Activated T-cell treated with anti-CD3 and anti-CD28 coated beads, Interleukin-2, amount 50 U/mL, for 24 hours (primary cell): ENCODE data around the gene ADGRB3.
"Not testable (repeated sequence)": the region's sequence is repeated elsewhere in the genome, so short reads cannot be mapped to it uniquely, and the experiment has no call there.

Experiments used
- DNase-seq: peaks from one replicate; pipeline ENCODE4 v3.0.0-alpha.2; 2020
- H3K27ac Mint-ChIP-seq: 2 replicates; pipeline ENCODE4 v1.8.0; 2020; ENCODE audit warnings: mild to moderate bottlenecking, mixed read lengths
- H3K27me3 Mint-ChIP-seq: 2 replicates; pipeline ENCODE4 v1.8.0; 2020; ENCODE audit warnings: mixed read lengths
- H3K36me3 Mint-ChIP-seq: 2 replicates; pipeline ENCODE4 v1.8.0; 2020; ENCODE audit warnings: low read depth, mixed read lengths
- H3K4me1 Mint-ChIP-seq: 2 replicates; pipeline ENCODE4 v1.8.0; 2020; ENCODE audit warnings: low read depth, mixed read lengths
- H3K4me3 Mint-ChIP-seq: 2 replicates; pipeline ENCODE4 v1.8.0; 2020; ENCODE audit warnings: mild to moderate bottlenecking, moderate library complexity, mixed read lengths
- H3K9me3 Mint-ChIP-seq: 2 replicates; pipeline ENCODE4 v1.8.0; 2020; ENCODE audit warnings: mixed read lengths

ADGRB3 gene

GRCh38 chr6:68756454-68757375 lies 121.6 kb downstream of the ADGRB3 start:
- Mint-ChIP-seq H3K27me3 (no peaks in the 10 kb centered on the region), H3K36me3 (no peaks in the 10 kb centered on the region), H3K9me3 (no peaks in the 10 kb centered on the region), H3K4me1 (no peaks in the 10 kb centered on the region), H3K4me3 (no peak overlapping the region), H3K27ac (no peak overlapping the region)
- no peak for DNase-seq

GRCh38 chr6:68757821-68758220 lies 122.7 kb downstream of the ADGRB3 start:
- Mint-ChIP-seq H3K4me3 (no peak overlapping the region), H3K27me3 (no peaks in the 10 kb centered on the region), H3K27ac (no peak overlapping the region), H3K9me3 (no peaks in the 10 kb centered on the region), H3K36me3 (no peaks in the 10 kb centered on the region), H3K4me1 (no peaks in the 10 kb centered on the region)
- no peak for DNase-seq

- Mint-ChIP-seq H3K4me1 (no peaks in the 10 kb centered on the region), H3K4me3 (no peak overlapping the region), H3K9me3 (no peaks in the 10 kb centered on the region), H3K27me3 (no peaks in the 10 kb centered on the region), H3K27ac (no peak overlapping the region), H3K36me3 (no peaks in the 10 kb centered on the region)
- DNase-seq: no peak
Measured at GRCh38 chr6:68758559-68758958, 123.5 kb downstream of the ADGRB3 start.

- H3K9me3 Mint-ChIP-seq: no peaks in the 10 kb centered on the region
- H3K27ac Mint-ChIP-seq: no peak overlapping the region
- H3K4me3 Mint-ChIP-seq: no peak overlapping the region
- no peaks in the 10 kb centered on the region for H3K36me3 Mint-ChIP-seq
- no peaks in the 10 kb centered on the region for H3K27me3 Mint-ChIP-seq
- no peak for DNase-seq
- H3K4me1 Mint-ChIP-seq: no peaks in the 10 kb centered on the region
Measured at GRCh38 chr6:68760485-68760884, 125.4 kb downstream of the ADGRB3 start.

- Mint-ChIP-seq H3K4me1 (no peaks in the 10 kb centered on the region), H3K36me3 (no peaks in the 10 kb centered on the region), H3K27me3 (no peaks in the 10 kb centered on the region), H3K4me3 (no peak overlapping the region), H3K27ac (no peak overlapping the region), H3K9me3 (no peaks in the 10 kb centered on the region)
- no peak for DNase-seq
Measured at GRCh38 chr6:68760941-68761676, 126.0 kb downstream of the ADGRB3 start.

GRCh38 chr6:68761985-68762384 lies 126.9 kb downstream of the ADGRB3 start:
- Mint-ChIP-seq H3K36me3 (no peaks in the 10 kb centered on the region), H3K4me1 (no peaks in the 10 kb centered on the region), H3K4me3 (no peak overlapping the region), H3K27me3 (no peaks in the 10 kb centered on the region), H3K27ac (no peak overlapping the region), H3K9me3 (no peaks in the 10 kb centered on the region)
- no peak for DNase-seq

- Mint-ChIP-seq H3K27ac (no peak overlapping the region), H3K4me1 (no peaks in the 10 kb centered on the region), H3K36me3 (no peaks in the 10 kb centered on the region), H3K9me3 (no peaks in the 10 kb centered on the region), H3K4me3 (no peak overlapping the region), H3K27me3 (no peaks in the 10 kb centered on the region)
- DNase-seq: no peak
Measured at GRCh38 chr6:68771426-68771825, 136.3 kb downstream of the ADGRB3 start.

- DNase-seq: no peak
- Mint-ChIP-seq H3K27ac (no peak overlapping the region), H3K4me3 (no peak overlapping the region), H3K9me3 (no peaks in the 10 kb centered on the region), H3K36me3 (no peaks in the 10 kb centered on the region), H3K27me3 (no peaks in the 10 kb centered on the region), H3K4me1 (no peaks in the 10 kb centered on the region)
Measured at GRCh38 chr6:68774843-68775242, 139.8 kb downstream of the ADGRB3 start.

GRCh38 chr6:68776354-68776753 lies 141.3 kb downstream of the ADGRB3 start:
- H3K27me3 Mint-ChIP-seq: no peaks in the 10 kb centered on the region
- no peak for DNase-seq
- H3K4me1 Mint-ChIP-seq: no peaks in the 10 kb centered on the region
- H3K27ac Mint-ChIP-seq: no peak overlapping the region
- H3K4me3 Mint-ChIP-seq: no peak overlapping the region
- no peaks in the 10 kb centered on the region for H3K9me3 Mint-ChIP-seq
- H3K36me3 Mint-ChIP-seq: no peaks in the 10 kb centered on the region

GRCh38 chr6:68777956-68778355 lies 142.9 kb downstream of the ADGRB3 start:
- no peak overlapping the region for H3K4me3 Mint-ChIP-seq
- no peak for DNase-seq
- H3K27ac Mint-ChIP-seq: no peak overlapping the region
- no peaks in the 10 kb centered on the region for H3K27me3 Mint-ChIP-seq
- H3K36me3 Mint-ChIP-seq: no peaks in the 10 kb centered on the region
- no peaks in the 10 kb centered on the region for H3K9me3 Mint-ChIP-seq
- H3K4me1 Mint-ChIP-seq: no peaks in the 10 kb centered on the region

- H3K27ac Mint-ChIP-seq: no peak overlapping the region
- DNase-seq: no peak
Measured at GRCh38 chr6:68778356-68779020, 143.4 kb downstream of the ADGRB3 start.

GRCh38 chr6:68779366-68779765 lies 144.3 kb downstream of the ADGRB3 start:
- no peak for DNase-seq
- Mint-ChIP-seq H3K27me3 (no peaks in the 10 kb centered on the region), H3K4me1 (no peaks in the 10 kb centered on the region), H3K27ac (no peak overlapping the region), H3K9me3 (no peaks in the 10 kb centered on the region), H3K36me3 (no peaks in the 10 kb centered on the region), H3K4me3 (no peak overlapping the region)

More at GRCh38 chr6:68778356-68779020, 143.4 kb downstream of the ADGRB3 start:
- H3K9me3 Mint-ChIP-seq: no peaks in the 10 kb centered on the region
- H3K36me3 Mint-ChIP-seq: no peaks in the 10 kb centered on the region
- H3K27me3 Mint-ChIP-seq: no peaks in the 10 kb centered on the region
- no peaks in the 10 kb centered on the region for H3K4me1 Mint-ChIP-seq
- H3K4me3 Mint-ChIP-seq: no peak overlapping the region

GRCh38 chr6:68790128-68790527 lies 155.0 kb downstream of the ADGRB3 start:
- not testable (repeated sequence) for H3K4me1 Mint-ChIP-seq, H3K27ac Mint-ChIP-seq, DNase-seq, H3K27me3 Mint-ChIP-seq, H3K9me3 Mint-ChIP-seq, H3K36me3 Mint-ChIP-seq, H3K4me3 Mint-ChIP-seq

GRCh38 chr6:68814976-68815375 lies 179.9 kb downstream of the ADGRB3 start:
- DNase-seq, H3K27me3 Mint-ChIP-seq, H3K27ac Mint-ChIP-seq, H3K4me3 Mint-ChIP-seq, H3K9me3 Mint-ChIP-seq, H3K36me3 Mint-ChIP-seq, H3K4me1 Mint-ChIP-seq: not testable (repeated sequence)

GRCh38 chr6:68826501-68826900 lies 191.4 kb downstream of the ADGRB3 start:
- no peak for DNase-seq
- Mint-ChIP-seq H3K27me3 (no peaks in the 10 kb centered on the region), H3K9me3 (peaks cover 2% of the 10 kb centered on the region), H3K4me3 (no peak overlapping the region), H3K36me3 (no peaks in the 10 kb centered on the region), H3K4me1 (no peaks in the 10 kb centered on the region), H3K27ac (no peak overlapping the region)
